Suprapubic skin (tissue), 4 donors: ENCODE measurements around the gene HOXA9.

Experiments used
- CTCF ChIP-seq, 2 donors: fragments of 200-600 bp in 1 of 2; fragments of 450-650 bp in 1 of 2; sonication (generic) in 1 of 2; IDR thresholded peaks; one replicate each; pipeline ENCODE4 v1.5.1; 2016 to 2019; ENCODE audit warnings: antibody characterized with exemption in 2 of 2, mild to moderate bottlenecking in 1 of 2, moderate library complexity in 1 of 2
- EP300 ChIP-seq: sonication (generic); formaldehyde crosslinking; IDR thresholded peaks from one replicate; pipeline ENCODE4 v1.6.1; 2017; ENCODE audit warnings: antibody characterized with exemption
- POLR2A ChIP-seq, 2 donors: fragments of 450-650 bp; IDR thresholded peaks; one replicate each; pipeline ENCODE4 v1.6.1; 2017; ENCODE audit warnings: antibody characterized with exemption in 2 of 2, mild to moderate bottlenecking in 2 of 2, moderate library complexity in 2 of 2
- POLR2AphosphoS5 ChIP-seq, 3 donors: sonication (generic); formaldehyde crosslinking; IDR thresholded peaks; one replicate each; pipeline ENCODE4 v1.6.1; 2017; ENCODE audit warnings: antibody characterized with exemption in 3 of 3

GRCh38 chr7:27194002-27194352, 28.6 kb upstream of the HOXA9 start:
- TF ChIP-seq POLR2A (IDR thresholded peaks at IDR 0.05): no peak
- TF ChIP-seq EP300: no peak
- TF ChIP-seq POLR2AphosphoS5 (IDR thresholded peaks at IDR 0.05): no peak
- no peak for TF ChIP-seq CTCF (IDR thresholded peaks at IDR 0.05)
